Glutamatergic neuron (in vitro differentiated cells): ENCODE data around the gene SCD5. TPM values are rescaled to one million over a fixed set of nuclear protein-coding genes. Genes with fewer than 3 reads are reported as not detected.

Experiments used
- DNase-seq: peaks from one replicate; pipeline ENCODE4 v3.0.0; 2022
- H3K27ac Mint-ChIP-seq: one replicate; pipeline ENCODE4 v1.8.0; 2020; ENCODE audit warnings: mild to moderate bottlenecking, mixed read lengths, inconsistent platforms; ENCODE audit not compliant: unreplicated experiment
- H3K27me3 Mint-ChIP-seq: one replicate; pipeline ENCODE4 v1.8.0; 2020; ENCODE audit warnings: mild to moderate bottlenecking, moderate library complexity, mixed read lengths, inconsistent platforms; ENCODE audit not compliant: unreplicated experiment
- H3K36me3 Mint-ChIP-seq: one replicate; pipeline ENCODE4 v1.8.0; 2020; ENCODE audit warnings: mild to moderate bottlenecking, mixed read lengths, inconsistent platforms; ENCODE audit not compliant: unreplicated experiment
- H3K4me1 Mint-ChIP-seq: one replicate; pipeline ENCODE4 v1.8.0; 2020; ENCODE audit warnings: mild to moderate bottlenecking, low read depth, mixed read lengths, inconsistent platforms; ENCODE audit not compliant: unreplicated experiment
- H3K4me3 Mint-ChIP-seq: one replicate; pipeline ENCODE4 v1.8.0; 2020; ENCODE audit warnings: mild to moderate bottlenecking, mixed read lengths, inconsistent platforms; ENCODE audit not compliant: unreplicated experiment
- H3K9me3 Mint-ChIP-seq: one replicate; pipeline ENCODE4 v1.8.0; 2020; ENCODE audit warnings: mild to moderate bottlenecking, moderate library complexity, mixed read lengths, inconsistent platforms; ENCODE audit not compliant: unreplicated experiment
- total RNA-seq: library from RNA; stranded (reverse); fragmentation: NEBNext Ultra II Directional; extraction: Animal tissue kit (Norgen Biotek cat#: 25700); gene quantifications from one replicate; pipeline ENCODE4 v1.2.1, GENCODE V29; 2021; ENCODE audit not compliant: unreplicated experiment
- TF ChIP-seq, protein P1 (sequence below): fragments of 200-600 bp; sonication (generic); IDR thresholded peaks from one replicate; pipeline ENCODE4 v1.5.0; 2021; ENCODE audit not compliant: partially characterized antibody, unreplicated experiment

Gene SCD5
- total RNA-seq, 1 donor from 2014 or later = 31.9 TPM

DNA sequence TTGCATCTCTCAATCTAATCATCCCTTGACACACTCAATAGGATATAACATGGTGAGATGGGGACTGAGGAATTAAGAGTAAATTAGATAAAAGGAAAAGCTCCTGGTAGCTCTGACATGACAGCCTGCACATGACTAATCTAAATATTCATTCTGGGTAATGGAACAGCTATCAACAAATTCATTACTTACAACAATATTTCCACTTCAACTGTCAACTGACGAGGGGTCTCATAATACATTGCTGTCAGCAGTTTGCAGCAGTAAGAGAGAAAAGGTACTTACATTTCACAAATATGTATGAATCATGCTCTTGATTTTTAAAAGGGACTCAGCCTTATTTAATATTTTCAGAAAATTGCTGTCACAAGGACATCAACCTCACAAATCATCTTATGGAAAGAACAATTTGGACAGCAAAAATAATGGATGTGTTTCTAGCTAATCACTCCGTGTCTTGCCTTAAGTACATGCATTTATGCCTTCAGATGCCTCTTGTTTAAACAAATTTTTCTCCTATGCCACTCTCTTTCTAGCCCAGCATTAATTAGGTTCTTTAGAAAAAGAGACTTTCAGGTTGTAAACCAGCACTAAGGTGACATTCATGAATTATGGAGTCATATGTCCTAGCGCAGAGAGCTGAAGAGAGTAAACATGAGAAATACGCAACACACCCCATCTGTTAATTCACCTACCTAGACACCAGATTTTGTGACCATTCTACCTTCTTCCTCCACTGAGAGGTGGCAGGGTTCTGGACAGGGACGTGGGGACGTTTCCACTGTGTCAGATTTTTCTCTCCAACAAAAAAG is 137.2 kb downstream of the SCD5 start:
- H3K4me1 Mint-ChIP-seq = peaks cover 11% of the 10 kb centered on the region
- no peak for DNase-seq
- peak overlapping the region; percentile 46 for H3K27ac Mint-ChIP-seq
- TF ChIP-seq, protein P1, sequence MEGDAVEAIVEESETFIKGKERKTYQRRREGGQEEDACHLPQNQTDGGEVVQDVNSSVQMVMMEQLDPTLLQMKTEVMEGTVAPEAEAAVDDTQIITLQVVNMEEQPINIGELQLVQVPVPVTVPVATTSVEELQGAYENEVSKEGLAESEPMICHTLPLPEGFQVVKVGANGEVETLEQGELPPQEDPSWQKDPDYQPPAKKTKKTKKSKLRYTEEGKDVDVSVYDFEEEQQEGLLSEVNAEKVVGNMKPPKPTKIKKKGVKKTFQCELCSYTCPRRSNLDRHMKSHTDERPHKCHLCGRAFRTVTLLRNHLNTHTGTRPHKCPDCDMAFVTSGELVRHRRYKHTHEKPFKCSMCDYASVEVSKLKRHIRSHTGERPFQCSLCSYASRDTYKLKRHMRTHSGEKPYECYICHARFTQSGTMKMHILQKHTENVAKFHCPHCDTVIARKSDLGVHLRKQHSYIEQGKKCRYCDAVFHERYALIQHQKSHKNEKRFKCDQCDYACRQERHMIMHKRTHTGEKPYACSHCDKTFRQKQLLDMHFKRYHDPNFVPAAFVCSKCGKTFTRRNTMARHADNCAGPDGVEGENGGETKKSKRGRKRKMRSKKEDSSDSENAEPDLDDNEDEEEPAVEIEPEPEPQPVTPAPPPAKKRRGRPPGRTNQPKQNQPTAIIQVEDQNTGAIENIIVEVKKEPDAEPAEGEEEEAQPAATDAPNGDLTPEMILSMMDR = no peak
- H3K36me3 Mint-ChIP-seq = no peaks in the 10 kb centered on the region
- H3K9me3 Mint-ChIP-seq = no peaks in the 10 kb centered on the region
- H3K27me3 Mint-ChIP-seq = peaks cover 2% of the 10 kb centered on the region
- H3K4me3 Mint-ChIP-seq = no peak overlapping the region

DNA sequence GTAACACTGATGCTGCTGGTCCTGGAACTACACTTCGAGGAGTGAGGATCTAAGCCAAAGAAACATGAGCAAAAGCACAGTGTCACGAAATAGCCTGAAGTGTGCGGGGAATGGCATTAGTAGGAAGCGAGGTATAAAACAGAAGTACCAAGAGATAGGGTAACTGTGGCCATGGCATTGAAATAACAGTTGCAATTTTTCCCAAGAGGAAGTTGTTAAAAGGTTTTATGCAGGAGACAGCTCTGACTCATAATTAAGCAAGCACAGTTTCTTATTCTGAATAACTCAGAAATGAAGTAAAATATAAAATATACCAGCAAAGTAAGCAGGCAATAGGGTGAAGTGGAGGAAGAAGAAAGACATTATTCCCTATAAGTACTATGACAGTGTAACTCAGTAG is 146.5 kb downstream of the SCD5 start:
- H3K4me3 Mint-ChIP-seq = no peak overlapping the region
- no peaks in the 10 kb centered on the region for H3K27me3 Mint-ChIP-seq
- H3K9me3 Mint-ChIP-seq = peaks cover 3% of the 10 kb centered on the region
- no peaks in the 10 kb centered on the region for H3K36me3 Mint-ChIP-seq
- no peak for DNase-seq
- H3K4me1 Mint-ChIP-seq = no peaks in the 10 kb centered on the region
- TF ChIP-seq, protein P1 = no peak
- H3K27ac Mint-ChIP-seq = no peak overlapping the region

DNA sequence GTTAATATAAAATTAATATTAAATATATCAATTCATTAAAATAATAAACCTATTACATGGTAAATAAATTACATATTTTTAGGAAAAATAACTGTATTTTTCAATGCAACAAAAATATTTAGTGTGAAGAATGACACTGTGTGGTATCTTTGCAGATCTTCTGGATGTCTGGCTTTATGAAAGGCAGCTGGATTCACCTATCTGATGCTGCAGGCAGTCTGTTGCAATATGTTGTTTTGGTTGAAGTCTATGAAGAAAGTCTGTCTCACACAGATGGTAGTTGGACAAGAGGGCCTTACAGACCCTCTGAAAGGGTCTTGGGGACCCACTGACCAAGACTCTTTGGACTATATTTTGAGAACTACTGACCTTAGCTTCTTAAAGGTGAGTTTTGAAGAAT is 147.7 kb downstream of the SCD5 start:
- H3K27ac Mint-ChIP-seq = no peak overlapping the region
- H3K27me3 Mint-ChIP-seq = no peaks in the 10 kb centered on the region
- no peaks in the 10 kb centered on the region for H3K4me1 Mint-ChIP-seq
- H3K36me3 Mint-ChIP-seq = no peaks in the 10 kb centered on the region
- DNase-seq = no peak
- H3K9me3 Mint-ChIP-seq = peaks cover 3% of the 10 kb centered on the region
- TF ChIP-seq, protein P1 = no peak
- no peak overlapping the region for H3K4me3 Mint-ChIP-seq

DNA sequence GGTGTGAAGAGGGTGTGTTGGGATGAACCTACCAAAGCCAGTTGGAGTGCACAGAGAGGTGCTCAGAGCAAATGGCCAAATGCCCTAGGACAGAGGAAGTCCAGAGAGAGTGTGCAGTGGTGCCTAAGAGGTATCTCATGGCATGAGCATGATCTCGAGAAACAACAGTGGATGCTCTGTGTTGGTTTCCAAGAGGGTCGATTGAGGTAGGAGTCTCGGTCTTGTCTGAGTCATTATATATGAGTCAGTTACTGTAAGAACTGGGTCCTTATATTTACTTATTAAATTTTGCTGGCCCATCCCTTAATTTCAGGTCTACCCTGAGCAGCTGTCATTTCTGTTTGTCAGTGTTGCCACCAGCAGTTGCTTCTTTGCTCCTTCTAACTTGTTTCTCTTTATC is 150.2 kb downstream of the SCD5 start:
- no peak for DNase-seq
- Mint-ChIP-seq H3K4me3 (no peak overlapping the region), H3K27me3 (no peaks in the 10 kb centered on the region), H3K27ac (no peak overlapping the region), H3K9me3 (no peaks in the 10 kb centered on the region), H3K4me1 (no peaks in the 10 kb centered on the region), H3K36me3 (no peaks in the 10 kb centered on the region)
- TF ChIP-seq, protein P1 = no peak

DNA sequence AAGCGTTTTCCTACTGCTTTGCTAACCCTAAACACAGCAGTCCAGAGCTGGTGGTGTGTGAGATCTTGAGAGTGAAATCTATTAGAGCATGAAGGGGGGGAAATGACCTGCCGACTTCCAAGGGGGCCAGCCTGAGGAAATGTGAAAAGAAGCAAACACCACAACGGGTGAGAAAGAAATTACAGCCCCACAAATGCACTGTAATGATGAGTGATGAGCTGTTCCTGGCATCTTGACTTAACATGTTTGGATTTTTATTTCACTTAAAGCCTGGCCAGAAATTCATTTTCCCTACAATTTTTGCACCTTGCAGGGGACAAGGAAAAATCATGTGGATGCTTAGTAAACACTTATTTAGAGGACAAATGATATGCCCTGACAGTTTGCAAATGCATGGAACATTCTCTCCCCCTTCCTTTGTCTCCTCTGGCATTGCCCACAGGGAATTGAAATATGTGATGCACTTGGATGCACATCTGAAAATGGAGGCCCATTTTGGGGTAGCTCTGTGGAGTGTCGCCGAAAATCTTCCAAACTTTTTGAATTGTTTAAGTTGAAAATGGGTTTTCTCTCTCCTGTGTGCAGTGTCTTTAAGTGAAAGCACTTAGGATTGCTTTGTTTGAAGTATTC is 152.5 kb downstream of the SCD5 start:
- H3K4me3 Mint-ChIP-seq = no peak overlapping the region
- no peak overlapping the region for H3K27ac Mint-ChIP-seq
- TF ChIP-seq, protein P1 = no peak
- no peaks in the 10 kb centered on the region for H3K36me3 Mint-ChIP-seq
- H3K27me3 Mint-ChIP-seq = no peaks in the 10 kb centered on the region
- H3K9me3 Mint-ChIP-seq = no peaks in the 10 kb centered on the region
- no peaks in the 10 kb centered on the region for H3K4me1 Mint-ChIP-seq
- no peak for DNase-seq
